ENCODE results near the gene TMEM248. TPM values are rescaled to one million over a fixed set of nuclear protein-coding genes. Genes with fewer than 3 reads are reported as not detected.
A peak's percentile ranks its signal among the peaks of the same experiment; 100 is the strongest.

Gene TMEM248
- total and polyA plus RNA-seq, 2 of the 13 experiments (the other 11 are each of a cell fraction or from before 2014, with no cell fraction given): 54.3 to 109 TPM

GRCh38 chr7:66920769-66921395, at the start of gene TMEM248 (continued):
- TF ChIP-seq ZNF772 (CRISPR knock-in tag; IDR thresholded peaks at IDR 0.05) (peak; percentile 75), PCBP2 (optimal IDR thresholded peaks at IDR 0.05; ENCODE audit: low read depth, low read length, poor library complexity, severe bottlenecking) (no peak), ZNF792 (CRISPR knock-in tag; IDR thresholded peaks at IDR 0.05) (peak; percentile 54; the same call in 1 of the 2 replicates), SRF (IDR thresholded peaks at IDR 0.05; ENCODE audit: low read depth, low read length) (no peak), MTF2 (CRISPR knock-in tag; IDR thresholded peaks at IDR 0.05; ENCODE audit: borderline replicate concordance) (no peak), ARNT2 (CRISPR knock-in tag; IDR thresholded peaks at IDR 0.05; ENCODE audit: low read depth) (peak; percentile 85), HIVEP1 (CRISPR knock-in tag; IDR thresholded peaks at IDR 0.05) (peak; percentile 88), GMEB2 (CRISPR knock-in tag; IDR thresholded peaks at IDR 0.05; ENCODE audit: low read depth) (peak; percentile 96), ZNF17 (CRISPR knock-in tag; IDR thresholded peaks at IDR 0.05) (no peak), ZNF775 (CRISPR knock-in tag; IDR thresholded peaks at IDR 0.05; ENCODE audit: borderline replicate concordance) (no peak), MXI1 (IDR thresholded peaks at IDR 0.05; ENCODE audit: borderline replicate concordance, low read depth, low read length) (peak; percentile 89; the same call in 2 of the 3 replicates), SIN3B (IDR thresholded peaks at IDR 0.05; ENCODE audit: low read length) (peak; percentile 39; the same call in 1 of the 2 replicates), CAMTA2 (CRISPR knock-in tag; IDR thresholded peaks at IDR 0.05; ENCODE audit: borderline replicate concordance) (peak; percentile 86; the same call in 1 of the 2 replicates), ATM (IDR thresholded peaks at IDR 0.05; ENCODE audit: borderline replicate concordance) (no peak), GABPA (IDR thresholded peaks at IDR 0.05; ENCODE audit: low read depth, low read length) (peak; percentile 67), GABPA (CRISPR knock-in tag; IDR thresholded peaks at IDR 0.05; ENCODE audit: low read depth) (peak; percentile 90), HNF4A (CRISPR knock-in tag; IDR thresholded peaks at IDR 0.05) (no peak), KDM1A (CRISPR knock-in tag; IDR thresholded peaks at IDR 0.05) (no peak; the same call in 1 of the 2 replicates), ZBED4 (CRISPR knock-in tag; IDR thresholded peaks at IDR 0.05; ENCODE audit: borderline replicate concordance) (0 out of 2 replicates have a peak, but pooled peaks have one; percentile 38)
- TF ChIP-seq, protein P1, sequence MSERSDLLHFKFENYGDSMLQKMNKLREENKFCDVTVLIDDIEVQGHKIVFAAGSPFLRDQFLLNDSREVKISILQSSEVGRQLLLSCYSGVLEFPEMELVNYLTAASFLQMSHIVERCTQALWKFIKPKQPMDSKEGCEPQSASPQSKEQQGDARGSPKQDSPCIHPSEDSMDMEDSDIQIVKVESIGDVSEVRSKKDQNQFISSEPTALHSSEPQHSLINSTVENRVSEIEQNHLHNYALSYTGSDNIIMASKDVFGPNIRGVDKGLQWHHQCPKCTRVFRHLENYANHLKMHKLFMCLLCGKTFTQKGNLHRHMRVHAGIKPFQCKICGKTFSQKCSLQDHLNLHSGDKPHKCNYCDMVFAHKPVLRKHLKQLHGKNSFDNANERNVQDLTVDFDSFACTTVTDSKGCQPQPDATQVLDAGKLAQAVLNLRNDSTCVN (CRISPR knock-in tag; IDR thresholded peaks at IDR 0.05; ENCODE audit: borderline replicate concordance): peak; percentile 80
- TF ChIP-seq, protein P2, sequence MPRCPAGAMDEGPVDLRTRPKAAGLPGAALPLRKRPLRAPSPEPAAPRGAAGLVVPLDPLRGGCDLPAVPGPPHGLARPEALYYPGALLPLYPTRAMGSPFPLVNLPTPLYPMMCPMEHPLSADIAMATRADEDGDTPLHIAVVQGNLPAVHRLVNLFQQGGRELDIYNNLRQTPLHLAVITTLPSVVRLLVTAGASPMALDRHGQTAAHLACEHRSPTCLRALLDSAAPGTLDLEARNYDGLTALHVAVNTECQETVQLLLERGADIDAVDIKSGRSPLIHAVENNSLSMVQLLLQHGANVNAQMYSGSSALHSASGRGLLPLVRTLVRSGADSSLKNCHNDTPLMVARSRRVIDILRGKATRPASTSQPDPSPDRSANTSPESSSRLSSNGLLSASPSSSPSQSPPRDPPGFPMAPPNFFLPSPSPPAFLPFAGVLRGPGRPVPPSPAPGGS (CRISPR knock-in tag; IDR thresholded peaks at IDR 0.05): peak; percentile 86
